NCI-H748 (cell line): ENCODE data around the gene CRACR2A.

Experiments used
- DNase-seq: peaks from one replicate; lab custom pipeline; 2025; ENCODE audit not compliant: unreplicated experiment; lab: John Stamatoyannopoulos, UW

CRACR2A gene

GRCh38 chr12:3726456-3726855 is 26.5 kb downstream of the CRACR2A start:
- no peak for DNase-seq

GRCh38 chr12:3725388-3726115 is 27.4 kb downstream of the CRACR2A start:
- DNase-seq = no peak

GRCh38 chr12:3723916-3724805 is 28.7 kb downstream of the CRACR2A start:
- DNase-seq = no peak

GRCh38 chr12:3722368-3722767 is 30.5 kb downstream of the CRACR2A start:
- DNase-seq = no peak

GRCh38 chr12:3720772-3721171 is 32.1 kb downstream of the CRACR2A start:
- peak; percentile 6 for DNase-seq

- DNase-seq = no peak
Measured at GRCh38 chr12:3718100-3718499, 34.8 kb downstream of the CRACR2A start.

- no peak for DNase-seq
Measured at GRCh38 chr12:3717283-3717898, 35.5 kb downstream of the CRACR2A start.

GRCh38 chr12:3715999-3716398 is 36.9 kb downstream of the CRACR2A start:
- DNase-seq = no peak

GRCh38 chr12:3713947-3714346 is 39.0 kb downstream of the CRACR2A start:
- DNase-seq = no peak

GRCh38 chr12:3713483-3713882 is 39.4 kb downstream of the CRACR2A start:
- DNase-seq = no peak

- no peak for DNase-seq
Measured at GRCh38 chr12:3712209-3712992, 40.5 kb downstream of the CRACR2A start.

- no peak for DNase-seq
Measured at GRCh38 chr12:3705354-3705675, 47.6 kb downstream of the CRACR2A start.

GRCh38 chr12:3704512-3705353 is 48.2 kb downstream of the CRACR2A start:
- no peak for DNase-seq

- DNase-seq = no peak
Measured at GRCh38 chr12:3700861-3701260, 52.0 kb downstream of the CRACR2A start.

GRCh38 chr12:3698218-3698974 is 54.5 kb downstream of the CRACR2A start:
- peak; percentile 93 for DNase-seq

- no peak for DNase-seq
Measured at GRCh38 chr12:3697311-3697870, 55.5 kb downstream of the CRACR2A start.

GRCh38 chr12:3694673-3695072 is 58.2 kb downstream of the CRACR2A start:
- DNase-seq = no peak

GRCh38 chr12:3692616-3693365 is 60.1 kb downstream of the CRACR2A start:
- no peak for DNase-seq
